NCI-H526 treated with DMSO at 0.1 percent for 48 hours (cell line): ENCODE measurements around the gene MAPK8.

Source experiments
- DNase-seq: peaks from one replicate; lab custom pipeline; 2025; lab: John Stamatoyannopoulos, UW

The MAPK8 gene

GRCh38 chr10:48462482-48463020, 156.1 kb downstream of the MAPK8 start:
- DNase-seq, result no peak

GRCh38 chr10:48463318-48464003, 157.0 kb downstream of the MAPK8 start:
- DNase-seq, result no peak

GRCh38 chr10:48464121-48464870, 157.8 kb downstream of the MAPK8 start:
- no peak for DNase-seq

- no peak for DNase-seq
These were observed 158.6 kb downstream of the MAPK8 start for GRCh38 chr10:48464871-48465736.

GRCh38 chr10:48465860-48466521, 159.5 kb downstream of the MAPK8 start:
- DNase-seq, result no peak

- no peak for DNase-seq
These were observed 160.2 kb downstream of the MAPK8 start for GRCh38 chr10:48466611-48467240.

- DNase-seq, result no peak
These were observed 161.2 kb downstream of the MAPK8 start for GRCh38 chr10:48467669-48468068.

GRCh38 chr10:48468130-48468790, 161.8 kb downstream of the MAPK8 start:
- no peak for DNase-seq

GRCh38 chr10:48468866-48469511, 162.5 kb downstream of the MAPK8 start:
- DNase-seq, result no peak

GRCh38 chr10:48469516-48470020, 163.1 kb downstream of the MAPK8 start:
- DNase-seq, result no peak

GRCh38 chr10:48470115-48470892, 163.8 kb downstream of the MAPK8 start:
- DNase-seq, result no peak

GRCh38 chr10:48470893-48471805, 164.7 kb downstream of the MAPK8 start:
- no peak for DNase-seq

- no peak for DNase-seq
These were observed 166.1 kb downstream of the MAPK8 start for GRCh38 chr10:48472501-48473069.

- DNase-seq, result no peak
These were observed 167.2 kb downstream of the MAPK8 start for GRCh38 chr10:48473704-48474103.

GRCh38 chr10:48474765-48475365, 168.4 kb downstream of the MAPK8 start:
- DNase-seq, result no peak

GRCh38 chr10:48475943-48476278, 169.4 kb downstream of the MAPK8 start:
- DNase-seq, result no peak

GRCh38 chr10:48476279-48476982, 170.0 kb downstream of the MAPK8 start:
- no peak for DNase-seq
